Panc1 (cell line): ENCODE measurements around the gene FAM81B. TPM values are rescaled to one million over a fixed set of nuclear protein-coding genes. Genes with fewer than 3 reads are reported as not detected.

ENCODE experiments used
- ATAC-seq: fragments of 200-7000 bp; cut with Tn5 transposase; 2 replicates; pipeline ENCODE4 v1.9.1; 2020; ENCODE audit warnings: mild to moderate bottlenecking, moderate library complexity
- BruUV-seq: library from RNA; stranded (reverse); fragments of 400-500 nt; replicated peaks from 2 replicates; lab custom pipeline; 2021; lab: Mats Ljungman, UMichigan
- CTCF ChIA-PET: fragments of 300-600 bp; sonication (Branson Sonifier 250); formaldehyde crosslinking; loops from one replicate; lab custom pipeline; 2022; ENCODE audit warnings: antibody characterized with exemption; lab: Charles Lee
- POLR2A ChIA-PET: fragments of 300-600 bp; sonication (Branson Sonifier 250); formaldehyde crosslinking; loops from one replicate; lab custom pipeline; 2022; ENCODE audit warnings: antibody characterized with exemption; lab: Charles Lee
- DNase-seq: peaks from one replicate; pipeline ENCODE4 v3.0.0-alpha.2; 2010; ENCODE audit warnings: low read depth, low spot score
- H3K27ac ChIP-seq: 2 replicates; pipeline ENCODE4 v1.5.1; 2011; ENCODE audit warnings: mild to moderate bottlenecking, low read length, inconsistent platforms
- H3K27me3 ChIP-seq: fragments of 200-500 bp; sonication (Bioruptor generic); 2 replicates; pipeline ENCODE4 v1.6.0; 2014; ENCODE audit warnings: low read length, inconsistent platforms; ENCODE audit not compliant: control insufficient read depth, insufficient read depth
- H3K36me3 ChIP-seq: fragments of 200-500 bp; sonication (Bioruptor generic); 2 replicates; pipeline ENCODE4 v1.5.1; 2014; ENCODE audit warnings: inconsistent platforms, mild to moderate bottlenecking, low read length, moderate library complexity; ENCODE audit not compliant: control insufficient read depth, insufficient read depth
- H3K4me1 ChIP-seq: 2 replicates; pipeline ENCODE4 v1.5.1; 2011; ENCODE audit warnings: inconsistent platforms, mild to moderate bottlenecking, low read length, moderate library complexity; ENCODE audit not compliant: control insufficient read depth, insufficient read depth
- H3K4me3 ChIP-seq, 2 experiments: 2 replicates each; pipeline ENCODE4 v1.5.1; 2011 to 2012; ENCODE audit warnings: low read depth in 2 of 2, low read length in 2 of 2, mild to moderate bottlenecking in 2 of 2, inconsistent platforms in 1 of 2, moderate library complexity in 1 of 2
- H3K9me3 ChIP-seq: fragments of 200-500 bp; sonication (Bioruptor generic); 2 replicates; pipeline ENCODE4 v1.5.1; 2014; ENCODE audit warnings: low read depth, mild to moderate bottlenecking, inconsistent platforms, low read length, moderate library complexity; ENCODE audit not compliant: control insufficient read depth, insufficient read depth
- CTCF ChIP-seq: fragments of 450-650 bp; IDR thresholded peaks from 2 replicates; pipeline ENCODE4 v1.5.1; 2017; ENCODE audit warnings: mild to moderate bottlenecking
- POLR2AphosphoS5 ChIP-seq: IDR thresholded peaks from 2 replicates; pipeline ENCODE4 v1.6.1; 2012; ENCODE audit warnings: mild to moderate bottlenecking, low read depth, low read length, moderate library complexity
- REST ChIP-seq, 2 experiments: IDR thresholded peaks; 2 replicates each; pipeline ENCODE4 v1.6.1; 2011 to 2012; ENCODE audit warnings: low read depth in 2 of 2, control low read depth in 1 of 2, low read length in 1 of 2, mild to moderate bottlenecking in 1 of 2, moderate library complexity in 1 of 2; ENCODE audit not compliant: insufficient read depth in 1 of 2
- SIN3A ChIP-seq: IDR thresholded peaks from 2 replicates; pipeline ENCODE4 v1.6.1; 2012; ENCODE audit warnings: low read depth, mild to moderate bottlenecking, low read length, moderate library complexity, borderline replicate concordance; ENCODE audit not compliant: insufficient read depth
- TCF7L2 ChIP-seq: IDR thresholded peaks from 2 replicates; pipeline ENCODE4 v1.6.1; 2011; ENCODE audit warnings: mild to moderate bottlenecking, low read depth, low read length, inconsistent platforms
- in situ Hi-C: cut with HindIII; loops from 2 replicates; pipeline ENCODE4 v1.10.0; 2016; ENCODE audit warnings: low sequenced_read_pairs, low pct_unique_long_range_greater_than_20kb
- intact Hi-C: fragments of 100-400 bp; cut with micrococcal nuclease; formaldehyde crosslinking; loops from one replicate; pipeline ENCODE4 v1.10.0; 2022; ENCODE audit not compliant: unreplicated experiment
- total RNA-seq: library from RNA; stranded (reverse); gene quantifications from one replicate; pipeline ENCODE4 v1.2.1, GENCODE V29; 2021; ENCODE audit not compliant: unreplicated experiment

Gene FAM81B
- total RNA-seq, 1 experiment from 2014 or later = not detected

- no TSS peak for BruUV-seq
- intact Hi-C loops (no loop called here), in situ Hi-C loops (no loop called here)
- ATAC-seq = no peak
- H3K4me1 ChIP-seq = no peaks in the 10 kb centered on the region
- peaks cover 9% of the 10 kb centered on the region for H3K27me3 ChIP-seq
- H3K9me3 ChIP-seq = no peaks in the 10 kb centered on the region
- ChIA-PET POLR2A (no interaction called here), CTCF (no interaction called here)
- H3K36me3 ChIP-seq = no peaks in the 10 kb centered on the region
- DNase-seq = no peak
- no peak overlapping the region for H3K27ac ChIP-seq
- H3K4me3 ChIP-seq = no peak overlapping the region
- no peak for TF ChIP-seq POLR2AphosphoS5
- no peak for TF ChIP-seq CTCF
- TF ChIP-seq TCF7L2 = no peak
- TF ChIP-seq REST (IDR thresholded peaks at IDR 0.05; ENCODE audit: insufficient read depth in 1 of 2, low read depth in 2 of 2, low read length in 1 of 2) = no peak
These were observed 43.6 kb upstream of the FAM81B start for GRCh38 chr5:95347506-95348120.

GRCh38 chr5:95350631-95351030 lies 40.5 kb upstream of the FAM81B start:
- Histone ChIP-seq H3K4me3 (no peak overlapping the region), H3K27me3 (peaks cover 9% of the 10 kb centered on the region), H3K27ac (no peak overlapping the region), H3K36me3 (no peaks in the 10 kb centered on the region), H3K4me1 (no peaks in the 10 kb centered on the region), H3K9me3 (no peaks in the 10 kb centered on the region)
- BruUV-seq = no TSS peak
- ChIA-PET POLR2A (no interaction called here), CTCF (no interaction called here)
- DNase-seq = no peak
- TF ChIP-seq SIN3A (no peak), CTCF (no peak), REST (IDR thresholded peaks at IDR 0.05; ENCODE audit: insufficient read depth in 1 of 2, low read depth in 2 of 2, low read length in 1 of 2) (no peak), POLR2AphosphoS5 (no peak), TCF7L2 (no peak)
- ATAC-seq = no peak
- in situ Hi-C loops (no loop called here), intact Hi-C loops (no loop called here)
